Gastrocnemius medialis (tissue), 4 donors: ENCODE measurements around the gene SETBP1. TPM values are rescaled to one million over a fixed set of nuclear protein-coding genes. Genes with fewer than 3 reads are reported as not detected.

Source experiments
- ATAC-seq, 2 donors: fragments of 150-250 bp; one replicate each; pipeline ENCODE4 v1.9.1; 2016
- DNase-seq, 2 donors: peaks; one replicate each; pipeline ENCODE4 v3.0.0-alpha.2; 2019
- H3K27ac ChIP-seq, 4 donors: fragments of 200-600 bp; sonication (generic); 1 replicate in 1 of 4; 2 replicates in 3 of 4; pipeline ENCODE4 v1.5.1; 2016 to 2018; ENCODE audit warnings: mild to moderate bottlenecking in 2 of 4, moderate library complexity in 1 of 4
- H3K27me3 ChIP-seq, 3 donors: fragments of 200-600 bp; sonication (generic) in 2 of 3; 1 replicate in 1 of 3; 2 replicates in 2 of 3; pipeline versions ENCODE4 v1.5.1 to v1.6.0; 2016 to 2019; ENCODE audit warnings: mild to moderate bottlenecking in 1 of 3, moderate library complexity in 1 of 3
- H3K36me3 ChIP-seq, 2 donors: fragments of 200-600 bp; sonication (generic) in 1 of 2; one replicate each; pipeline ENCODE4 v1.5.1; 2017 to 2018
- H3K4me1 ChIP-seq, 2 donors: fragments of 200-600 bp; sonication (generic) in 1 of 2; one replicate each; pipeline ENCODE4 v1.5.1; 2016 to 2017; ENCODE audit warnings: mild to moderate bottlenecking in 2 of 2
- H3K4me3 ChIP-seq, 4 donors: fragments of 200-600 bp; sonication (generic) in 3 of 4; 1 replicate in 1 of 4; 2 replicates in 3 of 4; pipeline ENCODE4 v1.5.1; 2016 to 2019; ENCODE audit warnings: mild to moderate bottlenecking in 2 of 4
- H3K9me3 ChIP-seq, 3 donors: fragments of 200-600 bp; sonication (generic) in 2 of 3; 1 replicate in 1 of 3; 2 replicates in 2 of 3; pipeline ENCODE4 v1.5.1; 2016 to 2019
- POLR2A ChIP-seq, 2 donors: fragments of 450-650 bp; IDR thresholded peaks; one replicate each; pipeline ENCODE4 v1.6.1; 2017; ENCODE audit warnings: antibody characterized with exemption in 2 of 2, mild to moderate bottlenecking in 2 of 2, moderate library complexity in 2 of 2
- in situ Hi-C, 4 donors: fragments of 200-750 bp; cut with MboI; loops; one replicate each; pipeline versions ENCODE4 v1.15.0 to v1.8.0; 2017; ENCODE audit warnings: low sequenced_read_pairs in 4 of 4
- intact Hi-C: fragments of 100-400 bp; cut with DNase I; formaldehyde crosslinking; loops from one replicate; pipeline ENCODE4 v1.15.1; 2023; ENCODE audit warnings: low total_unique reads
- total RNA-seq, 4 donors: library from RNA; depleted of rRNA; stranded (reverse); fragments of >200 nt; gene quantifications; one replicate each; pipeline versions ENCODE4 v1.1.0 to v1.2.3, GENCODE V29; 2016
- TF ChIP-seq, protein P1 (sequence below), 5 experiments: fragments of 450-650 bp in 3 of 5; fragments of 200-600 bp in 2 of 5; sonication (generic) in 2 of 5; IDR thresholded peaks in 4 of 5; conservative IDR thresholded peaks in 1 of 5; 1 replicate in 4 of 5; 2 replicates in 1 of 5; pipeline ENCODE4 v1.5.1; 2016 to 2019; ENCODE audit warnings: antibody characterized with exemption in 5 of 5, mild to moderate bottlenecking in 3 of 5, moderate library complexity in 3 of 5

The SETBP1 gene
- total RNA-seq, 4 donors from 2014 or later = 9.2 to 20.0 (median 15.3) TPM

DNA sequence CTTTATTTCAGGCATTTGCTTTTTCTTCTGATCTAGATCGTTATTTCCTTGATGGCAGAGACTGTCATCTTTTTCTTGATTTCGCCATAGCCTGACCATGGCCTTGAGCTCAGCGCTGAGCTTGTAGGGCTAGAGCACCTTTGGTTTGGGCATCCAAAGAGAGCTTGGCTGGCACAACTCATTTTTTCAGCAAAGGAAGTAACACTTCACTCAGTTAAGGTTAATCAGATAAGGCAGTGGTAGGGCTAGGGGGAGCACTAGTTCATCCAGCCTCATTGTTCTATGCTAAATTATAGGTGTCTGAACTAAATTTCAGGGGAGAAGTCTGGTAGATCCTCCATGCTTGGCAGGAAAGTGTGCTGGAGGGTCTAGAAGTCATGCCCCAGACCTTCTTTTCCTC is 125.0 kb downstream of the SETBP1 start:
- H3K4me1 ChIP-seq = peaks cover 67% of the 10 kb centered on the region in 2 donors
- no peak overlapping the region for H3K4me3 ChIP-seq
- H3K9me3 ChIP-seq = no peaks in the 10 kb centered on the region
- intact Hi-C loops = loop anchor here (2.0 kb wide), 1 partner anchor 13 kb away; no protein-coding TSS in a partner anchor
- TF ChIP-seq, protein P1, sequence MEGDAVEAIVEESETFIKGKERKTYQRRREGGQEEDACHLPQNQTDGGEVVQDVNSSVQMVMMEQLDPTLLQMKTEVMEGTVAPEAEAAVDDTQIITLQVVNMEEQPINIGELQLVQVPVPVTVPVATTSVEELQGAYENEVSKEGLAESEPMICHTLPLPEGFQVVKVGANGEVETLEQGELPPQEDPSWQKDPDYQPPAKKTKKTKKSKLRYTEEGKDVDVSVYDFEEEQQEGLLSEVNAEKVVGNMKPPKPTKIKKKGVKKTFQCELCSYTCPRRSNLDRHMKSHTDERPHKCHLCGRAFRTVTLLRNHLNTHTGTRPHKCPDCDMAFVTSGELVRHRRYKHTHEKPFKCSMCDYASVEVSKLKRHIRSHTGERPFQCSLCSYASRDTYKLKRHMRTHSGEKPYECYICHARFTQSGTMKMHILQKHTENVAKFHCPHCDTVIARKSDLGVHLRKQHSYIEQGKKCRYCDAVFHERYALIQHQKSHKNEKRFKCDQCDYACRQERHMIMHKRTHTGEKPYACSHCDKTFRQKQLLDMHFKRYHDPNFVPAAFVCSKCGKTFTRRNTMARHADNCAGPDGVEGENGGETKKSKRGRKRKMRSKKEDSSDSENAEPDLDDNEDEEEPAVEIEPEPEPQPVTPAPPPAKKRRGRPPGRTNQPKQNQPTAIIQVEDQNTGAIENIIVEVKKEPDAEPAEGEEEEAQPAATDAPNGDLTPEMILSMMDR (IDR thresholded peaks at IDR 0.05 in 4 of 5, conservative IDR thresholded peaks at IDR 0.05 in 1 of 5) = no peak
- no peak for TF ChIP-seq POLR2A (IDR thresholded peaks at IDR 0.05)
- no peak for DNase-seq
- H3K36me3 ChIP-seq = no peaks in the 10 kb centered on the region
- no peak for ATAC-seq
- H3K27ac ChIP-seq = peak overlapping the region; percentile 92 to 98 (median 94)
- no peaks in the 10 kb centered on the region for H3K27me3 ChIP-seq
- in situ Hi-C loops = loop anchor here in 1 of 4 donors (10.0 kb wide), 1 partner anchor 519 kb away; no protein-coding TSS in a partner anchor

DNA sequence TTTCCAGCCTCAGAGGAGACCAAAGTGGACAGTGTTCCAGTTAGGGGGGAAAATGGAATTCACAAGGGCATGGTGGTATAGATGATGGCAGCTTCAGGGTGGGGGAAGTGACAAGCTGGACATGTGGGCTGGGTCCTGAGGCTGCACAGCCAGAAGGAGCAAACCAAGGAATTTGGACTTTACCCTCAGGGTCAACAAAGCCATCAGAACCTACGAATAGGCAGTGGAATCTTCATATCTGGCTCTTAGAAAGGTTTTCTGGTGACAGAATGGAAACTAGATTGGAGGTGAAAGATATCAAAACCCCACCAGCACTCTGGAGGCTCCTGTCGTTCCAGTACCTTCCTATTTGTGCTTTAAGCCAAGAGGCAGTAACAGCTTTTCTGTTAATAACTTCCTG is 127.1 kb downstream of the SETBP1 start:
- in situ Hi-C loops (loop anchor here in 1 of 4 donors (10.0 kb wide), 1 partner anchor 517 kb away; no protein-coding TSS in a partner anchor), intact Hi-C loops (no loop called here)

DNA sequence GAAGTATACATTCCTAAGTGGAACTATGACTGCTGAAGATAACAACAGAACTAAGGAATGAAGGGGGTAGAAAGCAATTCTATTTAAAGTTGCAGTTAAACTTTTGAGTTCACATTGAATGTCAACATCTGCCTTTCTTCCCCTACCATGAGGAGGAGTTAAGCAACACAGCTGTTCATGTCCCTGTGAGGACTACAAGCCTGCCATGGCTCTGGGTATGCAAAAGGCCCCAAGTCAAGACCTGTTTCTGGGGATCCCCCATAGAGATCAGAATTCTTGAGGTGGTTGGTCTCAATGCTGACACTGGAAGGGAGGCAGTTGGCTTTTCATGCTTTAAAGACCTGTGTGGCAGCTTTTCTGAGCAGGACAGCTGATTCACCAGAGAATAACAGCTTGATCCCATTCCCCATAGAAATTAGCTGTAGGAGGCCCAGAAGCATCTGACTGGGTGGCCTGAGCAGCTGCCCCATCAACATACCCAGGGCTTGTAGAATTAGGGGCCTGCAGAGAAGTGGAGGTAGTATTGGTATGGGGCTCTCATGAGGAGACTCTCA is 131.0 kb downstream of the SETBP1 start:
- DNase-seq (no peak), ATAC-seq (no peak)
- TF ChIP-seq, protein P1 (IDR thresholded peaks at IDR 0.05 in 4 of 5, conservative IDR thresholded peaks at IDR 0.05 in 1 of 5) = no peak
- no peak for TF ChIP-seq POLR2A (IDR thresholded peaks at IDR 0.05)
- Histone ChIP-seq H3K4me1 (peaks cover 33 to 36% of the 10 kb centered on the region in 2 donors), H3K27ac (no peak overlapping the region), H3K36me3 (no peaks in the 10 kb centered on the region), H3K27me3 (no peaks in the 10 kb centered on the region), H3K4me3 (no peak overlapping the region), H3K9me3 (no peaks in the 10 kb centered on the region)
- in situ Hi-C loops = no loop called here
- intact Hi-C loops = no loop called here

More for the DNA sequence above, 127.1 kb downstream of the SETBP1 start:
- Histone ChIP-seq H3K27ac (peak overlapping the region in 3 of 4 donors; percentile 4 to 28 (median 13)), H3K36me3 (no peaks in the 10 kb centered on the region), H3K27me3 (no peaks in the 10 kb centered on the region), H3K9me3 (no peaks in the 10 kb centered on the region), H3K4me3 (peak overlapping the region in 3 of 4 donors; percentile 13 to 20 (median 19)), H3K4me1 (peaks cover 58 to 62% of the 10 kb centered on the region in 2 donors)
- ATAC-seq (no peak), DNase-seq (no peak)
- TF ChIP-seq, protein P1 (IDR thresholded peaks at IDR 0.05 in 4 of 5, conservative IDR thresholded peaks at IDR 0.05 in 1 of 5) = no peak
- TF ChIP-seq POLR2A (IDR thresholded peaks at IDR 0.05) = no peak

- H3K4me3 ChIP-seq = no peak overlapping the region
- DNase-seq (no peak), ATAC-seq (no peak)
- TF ChIP-seq POLR2A (IDR thresholded peaks at IDR 0.05) = no peak
- TF ChIP-seq, protein P1 (IDR thresholded peaks at IDR 0.05 in 4 of 5, conservative IDR thresholded peaks at IDR 0.05 in 1 of 5) = no peak
- no peaks in the 10 kb centered on the region for H3K9me3 ChIP-seq
- H3K4me1 ChIP-seq = peaks cover 28 to 33% of the 10 kb centered on the region in 2 donors
- in situ Hi-C loops = no loop called here
- intact Hi-C loops = no loop called here
- H3K27ac ChIP-seq = no peak overlapping the region
- no peaks in the 10 kb centered on the region for H3K36me3 ChIP-seq
- H3K27me3 ChIP-seq = no peaks in the 10 kb centered on the region
Observed at GRCh38 chr18:44812426-44812825, 131.7 kb downstream of the SETBP1 start.
